GM19328 (cell line): Measurements from ENCODE around the gene PKD1L1.

Experiments used
- ATAC-seq: cut with Tn5 transposase; IDR thresholded peaks from one replicate; pipeline ENCODE4 v1.9.1; 2021; ENCODE audit warnings: mild to moderate bottlenecking, moderate library complexity; ENCODE audit not compliant: unreplicated experiment

The PKD1L1 gene

GRCh38 chr7:47827871-47828270 lies 120.4 kb downstream of the PKD1L1 start:
- ATAC-seq, result no peak

- no peak for ATAC-seq
Observed at GRCh38 chr7:47827351-47827756, 120.9 kb downstream of the PKD1L1 start.

GRCh38 chr7:47826754-47827153 lies 121.5 kb downstream of the PKD1L1 start:
- ATAC-seq, result no peak

- ATAC-seq, result no peak
Observed at GRCh38 chr7:47819607-47819920, 128.7 kb downstream of the PKD1L1 start.

- ATAC-seq, result no peak
Observed at GRCh38 chr7:47818796-47819606, 129.3 kb downstream of the PKD1L1 start.

GRCh38 chr7:47817917-47818316 lies 130.3 kb downstream of the PKD1L1 start:
- no peak for ATAC-seq

- ATAC-seq, result no peak
Observed at GRCh38 chr7:47816647-47817046, 131.6 kb downstream of the PKD1L1 start.

- no peak for ATAC-seq
Observed at GRCh38 chr7:47815867-47816266, 132.4 kb downstream of the PKD1L1 start.

GRCh38 chr7:47814905-47815613 lies 133.2 kb downstream of the PKD1L1 start:
- no peak for ATAC-seq

- ATAC-seq, result no peak
Observed at GRCh38 chr7:47813620-47814260, 134.5 kb downstream of the PKD1L1 start.

- no peak for ATAC-seq
Observed at GRCh38 chr7:47812429-47813136, 135.7 kb downstream of the PKD1L1 start.

GRCh38 chr7:47811632-47812380 lies 136.5 kb downstream of the PKD1L1 start:
- ATAC-seq, result no peak

GRCh38 chr7:47809387-47809786 lies 138.9 kb downstream of the PKD1L1 start:
- no peak for ATAC-seq

- no peak for ATAC-seq
Observed at GRCh38 chr7:47808321-47808720, 139.9 kb downstream of the PKD1L1 start.

- ATAC-seq, result no peak
Observed at GRCh38 chr7:47807756-47808155, 140.5 kb downstream of the PKD1L1 start.

- ATAC-seq, result no peak
Observed at GRCh38 chr7:47807126-47807525, 141.1 kb downstream of the PKD1L1 start.

- ATAC-seq, result no peak
Observed at GRCh38 chr7:47806701-47807103, 141.6 kb downstream of the PKD1L1 start.

GRCh38 chr7:47804767-47805545 lies 143.3 kb downstream of the PKD1L1 start:
- ATAC-seq, result no peak

- no peak for ATAC-seq
Observed at GRCh38 chr7:47803846-47804245, 144.4 kb downstream of the PKD1L1 start.

GRCh38 chr7:47803025-47803424 lies 145.2 kb downstream of the PKD1L1 start:
- ATAC-seq, result no peak
